Activated naive CD8-positive, alpha-beta T cell treated with anti-CD3 and anti-CD28 coated beads, Interleukin-2, amount 50 U/mL, for 24 hours (primary cell): Measurements from ENCODE around the gene OR2L2.
"Not testable (repeated sequence)": the region's sequence is repeated elsewhere in the genome, so short reads cannot be mapped to it uniquely, and the experiment has no call there.

Experiments used
- ATAC-seq: fragments of 150-1000 bp; cut with Tn5 transposase; one replicate; pipeline ENCODE4 v1.10.0; 2021
- DNase-seq: peaks from one replicate; pipeline ENCODE4 v3.0.0; 2021
- H3K27ac Mint-ChIP-seq: one replicate; pipeline ENCODE4 v1.8.0; 2021; ENCODE audit warnings: mild to moderate bottlenecking, mixed read lengths
- H3K27me3 Mint-ChIP-seq: one replicate; pipeline ENCODE4 v1.8.0; 2021; ENCODE audit warnings: mixed read lengths
- H3K36me3 Mint-ChIP-seq: one replicate; pipeline ENCODE4 v1.8.0; 2021; ENCODE audit warnings: low read depth, mixed read lengths
- H3K4me1 Mint-ChIP-seq: one replicate; pipeline ENCODE4 v1.8.0; 2021; ENCODE audit warnings: mixed read lengths
- H3K4me3 Mint-ChIP-seq: one replicate; pipeline ENCODE4 v1.8.0; 2021; ENCODE audit warnings: mild to moderate bottlenecking, moderate library complexity, mixed read lengths
- H3K9me3 Mint-ChIP-seq: one replicate; pipeline ENCODE4 v1.8.0; 2021; ENCODE audit warnings: mixed read lengths

Gene OR2L2

GRCh38 chr1:248083864-248084263 lies 54.0 kb downstream of the OR2L2 start:
- ATAC-seq, result not testable (repeated sequence)

More at GRCh38 chr1:248083864-248084263, 54.0 kb downstream of the OR2L2 start:
- not testable (repeated sequence) for H3K36me3 Mint-ChIP-seq, DNase-seq, H3K27ac Mint-ChIP-seq, H3K27me3 Mint-ChIP-seq, H3K4me1 Mint-ChIP-seq, H3K9me3 Mint-ChIP-seq, H3K4me3 Mint-ChIP-seq
